HG03039 (cell line): ENCODE measurements around the gene ELL2.

Experiments used
- ATAC-seq: cut with Tn5 transposase; IDR thresholded peaks from one replicate; pipeline ENCODE4 v1.9.1; 2021; ENCODE audit warnings: mild to moderate bottlenecking, moderate library complexity; ENCODE audit not compliant: unreplicated experiment

Gene ELL2

GRCh38 chr5:95983509-95983908 is 21.9 kb upstream of the ELL2 start:
- no peak for ATAC-seq

GRCh38 chr5:95983080-95983479 is 21.4 kb upstream of the ELL2 start:
- no peak for ATAC-seq

- ATAC-seq = no peak
Observed at GRCh38 chr5:95976606-95977005, 15.0 kb upstream of the ELL2 start.

GRCh38 chr5:95975703-95976102 is 14.1 kb upstream of the ELL2 start:
- ATAC-seq = no peak

- peak; percentile 70 for ATAC-seq
Observed at GRCh38 chr5:95973793-95974325, 12.2 kb upstream of the ELL2 start.

GRCh38 chr5:95972196-95972595 is 10.5 kb upstream of the ELL2 start:
- ATAC-seq = no peak

- ATAC-seq = no peak
Observed at GRCh38 chr5:95970359-95970704, 8.7 kb upstream of the ELL2 start.

GRCh38 chr5:95969651-95970358 is 8.2 kb upstream of the ELL2 start:
- ATAC-seq = no peak

GRCh38 chr5:95969055-95969454 is 7.4 kb upstream of the ELL2 start:
- no peak for ATAC-seq

- ATAC-seq = no peak
Observed at GRCh38 chr5:95967236-95967635, 5.6 kb upstream of the ELL2 start.

GRCh38 chr5:95966005-95966404 is 4.4 kb upstream of the ELL2 start:
- ATAC-seq = no peak

- no peak for ATAC-seq
Observed at GRCh38 chr5:95963650-95964410, 2.2 kb upstream of the ELL2 start.

GRCh38 chr5:95962785-95963184 is 1.1 kb upstream of the ELL2 start:
- no peak for ATAC-seq

- ATAC-seq = no peak
Observed at GRCh38 chr5:95962475-95962773, 773 bp upstream of the ELL2 start.

- peak; percentile 50 for ATAC-seq
Observed at GRCh38 chr5:95960667-95961616, 709 bp downstream of the ELL2 start.

GRCh38 chr5:95959888-95960666 is 1.6 kb downstream of the ELL2 start:
- ATAC-seq = no peak

GRCh38 chr5:95959051-95959887 is 2.4 kb downstream of the ELL2 start:
- ATAC-seq = no peak

GRCh38 chr5:95958310-95959014 is 3.2 kb downstream of the ELL2 start:
- no peak for ATAC-seq

- no peak for ATAC-seq
Observed at GRCh38 chr5:95957561-95958203, 4.0 kb downstream of the ELL2 start.
